ENCODE results near the gene NEXN. TPM values are rescaled to one million over a fixed set of nuclear protein-coding genes. Genes with fewer than 3 reads are reported as not detected.

NEXN gene
- total RNA-seq, 2 donors from 2014 or later, result 5.7 TPM

DNA sequence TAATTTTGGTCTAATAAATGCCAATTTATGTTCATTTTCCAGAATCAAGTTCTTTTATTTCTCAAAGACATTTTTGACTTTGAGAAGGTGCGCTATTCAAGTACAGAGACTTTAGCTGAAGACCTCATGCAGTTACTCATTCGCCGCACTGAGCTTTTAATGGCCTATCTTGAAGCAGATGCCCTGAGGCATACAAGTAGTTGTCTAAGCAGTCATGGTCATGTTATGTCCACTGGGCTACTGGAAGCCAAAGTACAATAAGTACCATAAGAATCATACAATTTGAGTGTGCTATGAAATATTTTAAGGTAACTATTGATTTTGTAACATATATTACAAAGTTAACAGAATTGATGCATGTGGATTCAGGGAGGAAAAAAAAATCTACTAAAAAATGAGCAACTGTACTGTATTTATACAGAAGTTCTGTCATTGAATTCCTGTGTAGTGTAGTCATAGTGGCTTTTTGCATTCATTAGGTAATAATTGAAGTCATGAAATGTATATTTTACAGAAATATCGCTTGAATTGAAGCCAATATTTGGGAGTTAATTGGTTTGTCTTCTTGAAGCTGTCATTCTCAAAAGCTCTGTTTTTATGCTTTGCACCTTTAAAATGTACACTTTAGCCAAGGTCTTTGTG is 13.5 kb upstream of the NEXN start:
- H3K36me3 ChIP-seq (ENCODE audit: control insufficient read depth, insufficient read depth, low read length), result peaks cover 5% of the 10 kb centered on the region
- no peaks in the 10 kb centered on the region for H3K4me1 ChIP-seq (ENCODE audit: control insufficient read depth, insufficient read depth, low read length)
- H3K27me3 ChIP-seq (ENCODE audit: control insufficient read depth, insufficient read depth, low read length, poor library complexity, severe bottlenecking), result no peaks in the 10 kb centered on the region
- DNase-seq, result no peak
- H3K4me1 Mint-ChIP-seq, result no peaks in the 10 kb centered on the region
- H3K27ac Mint-ChIP-seq, result no peak overlapping the region
- H3K9ac ChIP-seq (ENCODE audit: extremely low read depth, low read length, poor library complexity, severe bottlenecking), result no peak overlapping the region
- H3K4me3 ChIP-seq (ENCODE audit: low read length), result no peak overlapping the region
- H3K9me3 ChIP-seq (ENCODE audit: control insufficient read depth, low read length), result no peaks in the 10 kb centered on the region
- TF ChIP-seq, protein P1, sequence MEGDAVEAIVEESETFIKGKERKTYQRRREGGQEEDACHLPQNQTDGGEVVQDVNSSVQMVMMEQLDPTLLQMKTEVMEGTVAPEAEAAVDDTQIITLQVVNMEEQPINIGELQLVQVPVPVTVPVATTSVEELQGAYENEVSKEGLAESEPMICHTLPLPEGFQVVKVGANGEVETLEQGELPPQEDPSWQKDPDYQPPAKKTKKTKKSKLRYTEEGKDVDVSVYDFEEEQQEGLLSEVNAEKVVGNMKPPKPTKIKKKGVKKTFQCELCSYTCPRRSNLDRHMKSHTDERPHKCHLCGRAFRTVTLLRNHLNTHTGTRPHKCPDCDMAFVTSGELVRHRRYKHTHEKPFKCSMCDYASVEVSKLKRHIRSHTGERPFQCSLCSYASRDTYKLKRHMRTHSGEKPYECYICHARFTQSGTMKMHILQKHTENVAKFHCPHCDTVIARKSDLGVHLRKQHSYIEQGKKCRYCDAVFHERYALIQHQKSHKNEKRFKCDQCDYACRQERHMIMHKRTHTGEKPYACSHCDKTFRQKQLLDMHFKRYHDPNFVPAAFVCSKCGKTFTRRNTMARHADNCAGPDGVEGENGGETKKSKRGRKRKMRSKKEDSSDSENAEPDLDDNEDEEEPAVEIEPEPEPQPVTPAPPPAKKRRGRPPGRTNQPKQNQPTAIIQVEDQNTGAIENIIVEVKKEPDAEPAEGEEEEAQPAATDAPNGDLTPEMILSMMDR (conservative IDR thresholded peaks at IDR 0.05), result no peak
- H3K27me3 Mint-ChIP-seq (ENCODE audit: insufficient read depth), result no peaks in the 10 kb centered on the region
- peaks cover 8% of the 10 kb centered on the region for H3K9me3 Mint-ChIP-seq
- 96 to 97% methylated on average over 4 of the region's 4 CpGs for WGBS, 2 experiments (ENCODE audit: insufficient coverage in 1 of 2, insufficient read length in 1 of 2)
- H3K4me3 Mint-ChIP-seq, result no peak overlapping the region
- no peak overlapping the region for H3K27ac ChIP-seq (ENCODE audit: low read depth, low read length)
- peaks cover 7% of the 10 kb centered on the region for H3K36me3 Mint-ChIP-seq (ENCODE audit: low read depth)

DNA sequence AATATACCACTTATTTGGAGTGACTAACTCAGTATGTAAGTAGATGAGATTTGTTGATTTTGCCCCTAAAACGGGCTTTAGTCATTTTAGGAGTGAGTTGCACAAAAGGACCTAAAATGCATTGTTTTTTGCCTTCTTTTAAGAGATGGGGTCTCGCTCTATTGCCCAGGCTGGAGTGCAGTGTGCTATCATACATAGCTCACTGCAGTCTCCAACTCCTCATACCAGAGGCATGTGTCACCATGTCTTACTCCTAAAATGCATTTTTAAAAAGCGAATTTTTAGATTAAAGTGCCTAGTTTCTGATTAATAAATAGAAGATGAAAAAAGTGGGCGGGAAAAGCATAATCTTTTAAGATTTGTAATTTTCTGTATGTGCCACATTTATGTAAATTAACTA is 11.5 kb upstream of the NEXN start:
- peaks cover 5% of the 10 kb centered on the region for H3K36me3 ChIP-seq (ENCODE audit: control insufficient read depth, insufficient read depth, low read length)
- no peak overlapping the region for H3K9ac ChIP-seq (ENCODE audit: extremely low read depth, low read length, poor library complexity, severe bottlenecking)
- H3K27me3 Mint-ChIP-seq (ENCODE audit: insufficient read depth), result no peaks in the 10 kb centered on the region
- no peaks in the 10 kb centered on the region for H3K9me3 ChIP-seq (ENCODE audit: control insufficient read depth, low read length)
- 92 to 100% methylated on average over 2 to 4 of the region's 4 CpGs for WGBS, 2 experiments (ENCODE audit: insufficient coverage in 1 of 2, insufficient read length in 1 of 2)
- H3K36me3 Mint-ChIP-seq (ENCODE audit: low read depth), result peaks cover 7% of the 10 kb centered on the region
- H3K4me1 Mint-ChIP-seq, result no peaks in the 10 kb centered on the region
- no peaks in the 10 kb centered on the region for H3K27me3 ChIP-seq (ENCODE audit: control insufficient read depth, insufficient read depth, low read length, poor library complexity, severe bottlenecking)
- no peak overlapping the region for H3K27ac ChIP-seq (ENCODE audit: low read depth, low read length)
- TF ChIP-seq, protein P1 (conservative IDR thresholded peaks at IDR 0.05), result no peak
- no peaks in the 10 kb centered on the region for H3K4me1 ChIP-seq (ENCODE audit: control insufficient read depth, insufficient read depth, low read length)
- DNase-seq, result no peak
- no peak overlapping the region for H3K27ac Mint-ChIP-seq
- H3K4me3 ChIP-seq (ENCODE audit: low read length), result no peak overlapping the region
- H3K9me3 Mint-ChIP-seq, result no peaks in the 10 kb centered on the region
- no peak overlapping the region for H3K4me3 Mint-ChIP-seq

DNA sequence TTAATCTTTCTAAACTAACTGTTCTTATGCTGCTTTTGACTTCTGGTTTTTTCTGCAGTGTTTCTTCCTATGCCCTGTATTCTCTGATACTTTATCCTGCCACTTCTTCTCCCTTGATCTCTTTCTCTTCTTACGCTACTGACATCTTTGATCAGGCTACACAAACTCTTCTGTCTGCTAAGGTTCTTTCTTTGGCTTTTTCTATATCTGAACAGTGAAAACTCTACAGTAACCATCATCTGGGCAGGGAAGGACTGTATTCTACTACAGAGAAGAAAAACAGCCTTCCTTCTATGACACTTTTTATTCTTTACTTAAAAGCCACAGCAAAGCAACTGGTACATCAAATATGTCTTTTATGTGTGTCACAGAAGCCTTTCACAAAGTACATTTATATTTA is 7.4 kb upstream of the NEXN start:
- DNase-seq, result no peak
- no peaks in the 10 kb centered on the region for H3K36me3 ChIP-seq (ENCODE audit: control insufficient read depth, insufficient read depth, low read length)
- no peaks in the 10 kb centered on the region for H3K27me3 Mint-ChIP-seq (ENCODE audit: insufficient read depth)
- no peaks in the 10 kb centered on the region for H3K27me3 ChIP-seq (ENCODE audit: control insufficient read depth, insufficient read depth, low read length, poor library complexity, severe bottlenecking)
- H3K4me3 Mint-ChIP-seq, result no peak overlapping the region
- H3K9me3 Mint-ChIP-seq, result peaks cover 16% of the 10 kb centered on the region
- no peaks in the 10 kb centered on the region for H3K4me1 ChIP-seq (ENCODE audit: control insufficient read depth, insufficient read depth, low read length)
- H3K27ac Mint-ChIP-seq, result no peak overlapping the region
- peaks cover 11% of the 10 kb centered on the region for H3K9me3 ChIP-seq (ENCODE audit: control insufficient read depth, low read length)
- H3K4me1 Mint-ChIP-seq, result peaks cover 7% of the 10 kb centered on the region
- no peak overlapping the region for H3K9ac ChIP-seq (ENCODE audit: extremely low read depth, low read length, poor library complexity, severe bottlenecking)
- 86 to 96% methylated on average over 1 of the region's 1 CpG for WGBS, 2 experiments (ENCODE audit: insufficient coverage in 1 of 2, insufficient read length in 1 of 2)
- peaks cover 3% of the 10 kb centered on the region for H3K36me3 Mint-ChIP-seq (ENCODE audit: low read depth)
- H3K4me3 ChIP-seq (ENCODE audit: low read length), result no peak overlapping the region
- TF ChIP-seq, protein P1 (conservative IDR thresholded peaks at IDR 0.05), result no peak
- no peak overlapping the region for H3K27ac ChIP-seq (ENCODE audit: low read depth, low read length)
